Mononuclear cell (primary cell): Measurements from ENCODE around the gene MCOLN1. TPM values are rescaled to one million over a fixed set of nuclear protein-coding genes. Genes with fewer than 3 reads are reported as not detected.
A peak's percentile ranks its signal among the peaks of the same experiment; 100 is the strongest.
"Not testable (repeated sequence)": the region's sequence is repeated elsewhere in the genome, so short reads cannot be mapped to it uniquely, and the experiment has no call there.

ENCODE experiments used
- H3K27me3 ChIP-seq: 2 replicates; pipeline ENCODE4 v1.6.0; 2011; ENCODE audit warnings: low read length, control low read depth; ENCODE audit not compliant: insufficient read depth
- H3K4me1 ChIP-seq: 2 replicates; pipeline ENCODE4 v1.5.1; 2011; ENCODE audit warnings: mild to moderate bottlenecking, low read length, control low read depth; ENCODE audit not compliant: insufficient read depth
- H3K4me3 ChIP-seq: 2 replicates; pipeline ENCODE4 v1.5.1; 2011; ENCODE audit warnings: mild to moderate bottlenecking, low read length, moderate library complexity
- H3K9me3 ChIP-seq: 2 replicates; pipeline ENCODE4 v1.5.1; 2011; ENCODE audit warnings: low read depth, mild to moderate bottlenecking, control low read depth, low read length
- total RNA-seq: library from RNA; depleted of rRNA; stranded (reverse); fragments of >200 nt; gene quantifications from one replicate; pipeline ENCODE4 v1.2.3, GENCODE V29; 2012

The MCOLN1 gene
- total RNA-seq, 1 donor, result 7.9 TPM

DNA sequence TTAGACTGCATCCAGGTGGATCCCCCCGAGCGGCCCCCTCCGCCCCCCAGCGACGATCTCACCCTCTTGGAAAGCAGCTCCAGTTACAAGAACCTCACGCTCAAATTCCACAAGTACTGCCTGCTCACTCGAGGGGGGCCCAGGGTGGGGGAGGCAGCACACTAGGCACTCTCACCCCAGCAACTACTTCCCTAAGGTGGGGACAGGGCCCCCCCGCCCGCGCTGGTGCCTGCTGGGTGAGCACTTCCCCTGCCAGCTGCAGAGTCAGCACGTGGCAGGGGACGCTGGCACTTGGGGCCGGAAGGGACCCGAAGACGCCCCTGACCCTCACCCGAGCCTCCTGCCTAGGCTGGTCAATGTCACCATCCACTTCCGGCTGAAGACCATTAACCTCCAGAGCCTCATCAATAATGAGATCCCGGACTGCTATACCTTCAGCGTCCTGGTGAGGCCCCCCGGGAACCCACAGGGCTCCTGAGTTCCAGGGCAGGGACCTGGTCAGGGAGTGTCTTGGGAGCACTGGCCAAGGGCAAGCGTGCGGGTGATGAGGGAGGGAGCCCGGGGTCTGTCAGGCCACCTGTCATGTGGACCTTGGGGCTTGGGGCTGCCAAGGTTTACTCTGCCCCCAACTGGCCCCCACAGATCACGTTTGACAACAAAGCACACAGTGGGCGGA, 5.2 kb downstream of the MCOLN1 start:
- no peaks in the 10 kb centered on the region for H3K9me3 ChIP-seq
- H3K4me1 ChIP-seq, result peaks cover 17% of the 10 kb centered on the region
- no peaks in the 10 kb centered on the region for H3K27me3 ChIP-seq
- H3K4me3 ChIP-seq, result no peak overlapping the region

GRCh38 chr19:7528192-7528519, 5.7 kb downstream of the MCOLN1 start:
- H3K4me3 ChIP-seq, result no peak overlapping the region
- H3K4me1 ChIP-seq, result peaks cover 12% of the 10 kb centered on the region
- H3K9me3 ChIP-seq, result no peaks in the 10 kb centered on the region
- H3K27me3 ChIP-seq, result no peaks in the 10 kb centered on the region

DNA sequence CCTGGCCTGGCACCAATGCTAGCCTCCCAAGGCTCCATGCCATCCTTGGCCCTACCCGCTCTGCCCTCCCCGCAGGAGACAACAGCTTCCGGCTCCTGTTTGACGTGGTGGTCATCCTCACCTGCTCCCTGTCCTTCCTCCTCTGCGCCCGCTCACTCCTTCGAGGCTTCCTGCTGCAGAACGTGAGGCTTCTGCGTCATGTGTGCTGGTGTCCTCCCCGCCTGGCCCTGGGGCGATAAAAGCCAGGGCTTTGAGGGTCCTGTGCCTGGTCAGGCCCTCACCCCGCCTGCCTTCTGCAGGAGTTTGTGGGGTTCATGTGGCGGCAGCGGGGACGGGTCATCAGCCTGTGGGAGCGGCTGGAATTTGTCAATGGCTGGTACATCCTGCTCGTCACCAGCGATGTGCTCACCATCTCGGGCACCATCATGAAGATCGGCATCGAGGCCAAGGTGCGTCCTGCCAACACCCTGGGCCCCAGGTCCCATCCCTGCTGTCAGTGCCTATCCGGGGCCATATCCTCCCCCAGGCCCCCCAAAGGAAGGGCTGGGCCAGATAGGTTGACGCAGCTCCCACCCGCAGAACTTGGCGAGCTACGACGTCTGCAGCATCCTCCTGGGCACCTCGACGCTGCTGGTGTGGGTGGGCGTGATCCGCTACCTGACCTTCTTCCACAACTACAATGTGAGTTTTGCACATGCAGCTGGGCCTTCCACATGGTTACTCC, 6.3 kb downstream of the MCOLN1 start:
- Histone ChIP-seq H3K27me3 (no peaks in the 10 kb centered on the region), H3K4me3 (no peak overlapping the region), H3K9me3 (no peaks in the 10 kb centered on the region), H3K4me1 (peaks cover 11% of the 10 kb centered on the region)

GRCh38 chr19:7529246-7529600, 6.8 kb downstream of the MCOLN1 start:
- Histone ChIP-seq H3K27me3 (no peaks in the 10 kb centered on the region), H3K9me3 (no peaks in the 10 kb centered on the region), H3K4me1 (peaks cover 11% of the 10 kb centered on the region), H3K4me3 (no peak overlapping the region)

GRCh38 chr19:7529610-7530490, 7.4 kb downstream of the MCOLN1 start:
- peaks cover 18% of the 10 kb centered on the region for H3K4me1 ChIP-seq
- no peaks in the 10 kb centered on the region for H3K9me3 ChIP-seq
- H3K27me3 ChIP-seq, result no peaks in the 10 kb centered on the region
- no peak overlapping the region for H3K4me3 ChIP-seq

DNA sequence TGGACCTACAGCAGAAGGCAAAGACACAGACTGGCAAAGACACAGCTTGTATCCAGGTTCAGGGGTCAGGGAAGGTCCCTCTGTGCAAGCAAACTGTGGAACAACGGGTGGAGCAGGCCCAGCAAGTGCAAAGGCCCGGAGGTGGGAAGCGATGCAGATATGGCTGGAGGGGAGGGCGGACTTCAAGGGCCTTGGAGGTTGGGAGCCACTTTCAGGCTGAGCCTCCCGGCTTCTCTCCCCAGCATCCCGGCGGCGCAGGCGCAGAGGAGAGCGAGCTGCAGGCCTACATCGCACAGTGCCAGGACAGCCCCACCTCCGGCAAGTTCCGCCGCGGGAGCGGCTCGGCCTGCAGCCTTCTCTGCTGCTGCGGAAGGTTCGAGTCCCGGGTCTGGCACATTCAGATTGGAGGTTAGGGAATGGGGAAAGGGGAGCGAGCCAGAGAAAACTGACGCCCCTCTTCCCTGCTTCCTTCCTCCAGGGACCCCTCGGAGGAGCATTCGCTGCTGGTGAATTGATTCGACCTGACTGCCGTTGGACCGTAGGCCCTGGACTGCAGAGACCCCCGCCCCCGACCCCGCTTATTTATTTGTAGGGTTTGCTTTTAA, 11.0 kb downstream of the MCOLN1 start:
- Histone ChIP-seq H3K9me3 (no peaks in the 10 kb centered on the region), H3K27me3 (no peaks in the 10 kb centered on the region), H3K4me3 (peak overlapping the region; percentile 30), H3K4me1 (peaks cover 33% of the 10 kb centered on the region)

DNA sequence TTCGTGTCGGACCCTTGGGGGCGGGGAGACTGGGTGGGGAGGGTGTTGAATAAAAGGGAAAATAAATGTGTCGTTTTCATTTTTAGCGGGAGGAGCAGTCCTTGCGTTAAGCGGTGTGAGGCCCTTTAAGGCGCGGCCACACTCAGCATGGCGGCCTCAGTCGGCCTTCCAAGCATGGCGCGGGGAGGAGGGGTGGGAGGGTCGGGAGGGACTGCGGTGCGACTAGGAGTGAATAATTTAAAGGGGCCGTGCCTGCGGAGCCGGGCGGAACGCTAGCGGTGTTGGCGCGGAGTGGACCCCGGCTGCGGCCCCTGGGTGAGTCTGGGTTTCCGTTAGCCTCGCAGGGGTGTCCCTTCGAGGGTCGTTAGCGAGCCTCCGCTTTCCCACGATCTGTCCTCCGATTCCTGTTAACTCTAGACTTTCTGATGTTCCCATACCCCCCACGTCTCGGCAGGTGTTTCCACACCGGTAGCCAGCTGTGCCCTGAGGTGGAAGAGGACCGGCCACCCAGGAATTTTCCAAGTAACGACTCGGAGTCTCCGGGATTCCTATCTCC, 11.6 kb downstream of the MCOLN1 start:
- Histone ChIP-seq H3K4me3 (peak overlapping the region; percentile 87), H3K27me3 (no peaks in the 10 kb centered on the region), H3K9me3 (no peaks in the 10 kb centered on the region), H3K4me1 (peaks cover 33% of the 10 kb centered on the region)

GRCh38 chr19:7534531-7535046, 12.2 kb downstream of the MCOLN1 start:
- Histone ChIP-seq H3K4me1 (peaks cover 33% of the 10 kb centered on the region), H3K4me3 (peak overlapping the region; percentile 87), H3K9me3 (no peaks in the 10 kb centered on the region), H3K27me3 (no peaks in the 10 kb centered on the region)

GRCh38 chr19:7535047-7535997, 12.9 kb downstream of the MCOLN1 start, which contains the start of gene PNPLA6:
Gene PNPLA6 (plus strand): TSS chr19:7535717. CDS start chr19:7535789, 72 bp downstream.
- Histone ChIP-seq H3K4me3 (peak within 1 kb of the TSS; percentile 87), H3K4me1 (peaks cover 37% of the 10 kb centered on the region), H3K9me3 (no peaks in the 10 kb centered on the region), H3K27me3 (no peaks in the 10 kb centered on the region)

DNA sequence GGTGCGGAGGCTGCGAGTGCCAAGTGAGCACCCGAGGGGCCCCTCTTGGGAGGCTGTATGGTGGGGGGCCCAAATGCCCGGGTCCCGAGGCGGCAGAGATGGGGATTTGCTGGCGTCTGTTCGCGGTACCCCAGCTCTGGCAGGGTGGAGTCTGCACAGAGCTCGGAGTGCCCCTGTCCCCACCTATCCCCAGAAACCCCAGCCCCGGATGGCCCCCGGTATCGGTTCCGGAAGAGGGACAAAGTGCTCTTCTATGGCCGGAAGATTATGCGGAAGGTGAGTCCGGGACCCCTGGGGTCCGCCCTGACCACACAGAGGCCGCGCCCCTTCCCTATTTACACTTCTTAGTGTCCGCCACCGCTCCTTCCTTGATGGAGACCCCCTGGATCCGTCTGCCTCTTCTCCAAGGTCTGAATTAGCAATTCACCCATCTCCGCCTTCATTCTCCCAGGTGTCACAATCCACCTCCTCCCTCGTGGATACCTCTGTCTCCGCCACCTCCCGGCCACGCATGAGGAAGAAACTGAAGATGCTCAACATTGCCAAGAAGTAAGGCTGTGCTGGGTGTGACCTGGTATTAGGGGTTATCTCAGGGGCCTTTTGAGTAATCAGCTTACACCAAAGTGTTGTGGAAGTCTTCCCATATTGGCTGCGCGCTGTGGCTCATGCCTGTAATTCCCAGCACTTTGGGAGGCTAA, 13.7 kb downstream of the MCOLN1 start:
- Histone ChIP-seq H3K27me3 (no peaks in the 10 kb centered on the region), H3K4me1 (peaks cover 37% of the 10 kb centered on the region), H3K9me3 (no peaks in the 10 kb centered on the region), H3K4me3 (peak overlapping the region; percentile 87)

DNA sequence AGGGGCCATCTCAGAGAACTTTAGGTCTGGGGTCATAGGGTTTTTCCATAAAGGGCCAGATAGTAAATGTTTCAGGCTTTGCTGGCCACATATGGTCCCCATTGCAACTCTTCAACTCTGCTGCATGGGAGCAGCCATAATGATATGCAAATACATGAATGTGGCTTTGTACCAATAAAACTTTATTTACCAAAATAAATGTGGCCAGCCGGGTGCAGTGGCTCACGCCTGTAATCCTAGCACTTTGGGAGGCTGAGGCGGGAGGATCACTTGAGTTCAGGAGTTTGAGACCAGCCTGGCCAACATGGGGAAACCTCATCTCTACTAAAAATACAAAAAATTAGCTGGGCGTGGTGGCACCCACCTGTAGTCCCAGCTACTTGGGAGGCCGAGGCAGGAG, 16.6 kb downstream of the MCOLN1 start:
- H3K27me3 ChIP-seq, H3K9me3 ChIP-seq, H3K4me3 ChIP-seq: not testable (repeated sequence)
- peaks cover 46% of the 10 kb centered on the region for H3K4me1 ChIP-seq

GRCh38 chr19:7539827-7540425, 17.5 kb downstream of the MCOLN1 start:
- Histone ChIP-seq H3K9me3 (no peaks in the 10 kb centered on the region), H3K4me3 (no peak overlapping the region), H3K4me1 (peaks cover 47% of the 10 kb centered on the region), H3K27me3 (no peaks in the 10 kb centered on the region)
